Endodermal cell (in vitro differentiated cells): ENCODE results near the gene PRR3. TPM values are rescaled to one million over a fixed set of nuclear protein-coding genes. Genes with fewer than 3 reads are reported as not detected.
A peak's percentile ranks its signal among the peaks of the same experiment; 100 is the strongest.
"Not testable (repeated sequence)": the region's sequence is repeated elsewhere in the genome, so short reads cannot be mapped to it uniquely, and the experiment has no call there.

Experiments
- DNase-seq: peaks from one replicate; pipeline ENCODE4 v3.0.0-alpha.2; 2017
- H3K27ac ChIP-seq: 2 replicates; pipeline ENCODE4 v1.5.1; 2013; ENCODE audit warnings: mild to moderate bottlenecking, low read depth, low read length, moderate library complexity
- H3K27me3 ChIP-seq: 2 replicates; pipeline ENCODE4 v1.6.1; 2013; ENCODE audit warnings: mild to moderate bottlenecking, low read length, moderate library complexity; ENCODE audit not compliant: insufficient read depth, control insufficient read depth, poor library complexity, severe bottlenecking
- H3K36me3 ChIP-seq: 2 replicates; pipeline ENCODE4 v1.7.0; 2013; ENCODE audit warnings: mild to moderate bottlenecking, low read length, moderate library complexity; ENCODE audit not compliant: control insufficient read depth, insufficient read depth
- H3K4me1 ChIP-seq: one replicate; pipeline ENCODE4 v1.7.0; 2013; ENCODE audit warnings: low read length; ENCODE audit not compliant: control insufficient read depth, insufficient read depth
- H3K4me3 ChIP-seq: 2 replicates; pipeline ENCODE4 v1.5.1; 2013; ENCODE audit warnings: mild to moderate bottlenecking, low read length, moderate library complexity
- H3K9ac ChIP-seq: 2 replicates; pipeline ENCODE4 v1.6.1; 2013; ENCODE audit warnings: mild to moderate bottlenecking, low read length, moderate library complexity; ENCODE audit not compliant: poor library complexity, severe bottlenecking; ENCODE audit errors: extremely low read depth
- H3K9me3 ChIP-seq: 2 replicates; pipeline ENCODE4 v1.6.1; 2013; ENCODE audit warnings: mild to moderate bottlenecking, low read length, moderate library complexity; ENCODE audit not compliant: control insufficient read depth
- H3K27ac Mint-ChIP-seq: 2 replicates; pipeline ENCODE4 v1.8.0; 2020; ENCODE audit warnings: mixed read lengths
- H3K27me3 Mint-ChIP-seq: 2 replicates; pipeline ENCODE4 v1.8.0; 2021; ENCODE audit warnings: mild to moderate bottlenecking, mixed read lengths; ENCODE audit not compliant: insufficient read depth
- H3K36me3 Mint-ChIP-seq: 2 replicates; pipeline ENCODE4 v1.8.0; 2020; ENCODE audit warnings: low read depth, mixed read lengths
- H3K4me1 Mint-ChIP-seq: 2 replicates; pipeline ENCODE4 v1.8.0; 2020; ENCODE audit warnings: mixed read lengths
- H3K4me3 Mint-ChIP-seq: 2 replicates; pipeline ENCODE4 v1.8.0; 2020; ENCODE audit warnings: mild to moderate bottlenecking, moderate library complexity, mixed read lengths
- H3K9me3 Mint-ChIP-seq: 2 replicates; pipeline ENCODE4 v1.8.0; 2020; ENCODE audit warnings: mild to moderate bottlenecking, mixed read lengths
- CTCF ChIP-seq: fragments of 200-600 bp; sonication (generic); conservative IDR thresholded peaks from 2 replicates; pipeline ENCODE4 v1.5.0; 2021; ENCODE audit warnings: antibody characterized with exemption, mild to moderate bottlenecking
- WGBS, 2 experiments: methylation state at CpG; one replicate each; pipeline versions ENCODE4 v1.1.5 to v1.1.7; 2013; ENCODE audit warnings: missing lambda C conversion rate in 2 of 2, mixed read lengths in 1 of 2; ENCODE audit not compliant: insufficient coverage in 1 of 2, insufficient read length in 1 of 2; 5-methylcytosine and 5-hydroxymethylcytosine counted together
- total RNA-seq, 2 donors: library from RNA; stranded (reverse); fragmentation: NEBNext Ultra II Directional in 1 of 2; extraction: Animal tissue kit (Norgen Biotek cat#: 25700) in 1 of 2; gene quantifications; 2 replicates in 1 of 2; 3 replicates in 1 of 2; pipeline ENCODE4 v1.2.1, GENCODE V29; 2021

The PRR3 gene
- total RNA-seq, 2 donors from 2014 or later: 10.9 to 12.0 TPM

DNA sequence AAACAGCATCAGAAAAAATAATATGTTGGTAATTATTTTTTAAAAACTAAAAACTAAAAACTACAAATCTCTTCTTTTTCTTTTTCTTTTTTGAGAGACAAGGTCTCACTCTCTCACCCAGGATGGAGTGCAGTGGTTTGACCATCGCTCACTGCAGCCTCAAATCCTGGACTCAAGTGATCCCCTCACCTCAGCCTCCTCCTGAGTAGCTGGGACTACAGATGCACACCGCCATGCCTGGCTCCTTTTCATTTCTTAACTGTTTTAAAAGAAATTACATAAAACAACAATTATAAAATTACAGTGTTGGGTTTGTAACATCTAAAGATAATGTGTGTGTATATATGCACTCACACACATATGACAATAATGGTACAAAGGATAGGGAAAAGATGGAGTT, 43.6 kb upstream of the PRR3 start:
- TF ChIP-seq CTCF: no peak
- Histone ChIP-seq H3K4me3 (no peak overlapping the region), H3K27ac (no peak overlapping the region), H3K36me3 (no peaks in the 10 kb centered on the region), H3K27me3 (no peaks in the 10 kb centered on the region), H3K9me3 (no peaks in the 10 kb centered on the region), H3K9ac (no peak overlapping the region), H3K4me1 (no peaks in the 10 kb centered on the region)
- no peak overlapping the region for H3K4me3 Mint-ChIP-seq
- H3K4me1 Mint-ChIP-seq: peaks cover 8% of the 10 kb centered on the region
- no peak overlapping the region for H3K27ac Mint-ChIP-seq
- H3K9me3 Mint-ChIP-seq: peaks cover 3% of the 10 kb centered on the region
- peak; percentile 16 for DNase-seq
- WGBS, 2 experiments: 92% methylated on average over 2 of the region's 2 CpGs; no CpG with 5 or more reads in 1 of the 2 experiments
- no peaks in the 10 kb centered on the region for H3K27me3 Mint-ChIP-seq
- no peaks in the 10 kb centered on the region for H3K36me3 Mint-ChIP-seq

DNA sequence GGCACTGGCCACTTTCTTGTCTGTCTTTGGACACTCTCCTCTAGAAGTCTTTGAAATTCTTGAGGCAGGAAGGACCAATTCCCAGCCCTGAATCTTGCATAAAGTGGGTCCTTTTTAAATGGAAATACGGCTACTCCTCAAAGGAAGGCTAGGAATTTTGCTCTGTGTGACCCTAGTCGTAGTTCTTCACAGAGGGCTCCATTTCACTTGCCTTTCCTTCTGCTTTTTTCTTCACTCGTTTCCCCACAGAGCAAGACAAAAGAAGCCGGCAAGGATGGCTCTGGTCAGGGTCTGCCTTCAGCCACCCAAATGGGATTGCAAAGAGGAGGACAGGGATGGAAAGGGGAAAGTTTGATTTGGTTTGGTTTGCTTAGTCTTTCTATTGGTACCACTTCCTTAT, 42.0 kb upstream of the PRR3 start:
- Histone ChIP-seq H3K36me3 (no peaks in the 10 kb centered on the region), H3K9me3 (no peaks in the 10 kb centered on the region), H3K9ac (no peak overlapping the region), H3K4me3 (no peak overlapping the region), H3K27ac (no peak overlapping the region), H3K27me3 (no peaks in the 10 kb centered on the region), H3K4me1 (no peaks in the 10 kb centered on the region)
- Mint-ChIP-seq H3K4me1 (peaks cover 8% of the 10 kb centered on the region), H3K27me3 (peaks cover 6% of the 10 kb centered on the region), H3K4me3 (peak overlapping the region; percentile 68), H3K36me3 (no peaks in the 10 kb centered on the region), H3K9me3 (peaks cover 5% of the 10 kb centered on the region), H3K27ac (peak overlapping the region; percentile 87)
- TF ChIP-seq CTCF: no peak
- peak; percentile 61 for DNase-seq
- 27 to 55% methylated on average over 2 to 4 of the region's 4 CpGs for WGBS, 2 experiments

DNA sequence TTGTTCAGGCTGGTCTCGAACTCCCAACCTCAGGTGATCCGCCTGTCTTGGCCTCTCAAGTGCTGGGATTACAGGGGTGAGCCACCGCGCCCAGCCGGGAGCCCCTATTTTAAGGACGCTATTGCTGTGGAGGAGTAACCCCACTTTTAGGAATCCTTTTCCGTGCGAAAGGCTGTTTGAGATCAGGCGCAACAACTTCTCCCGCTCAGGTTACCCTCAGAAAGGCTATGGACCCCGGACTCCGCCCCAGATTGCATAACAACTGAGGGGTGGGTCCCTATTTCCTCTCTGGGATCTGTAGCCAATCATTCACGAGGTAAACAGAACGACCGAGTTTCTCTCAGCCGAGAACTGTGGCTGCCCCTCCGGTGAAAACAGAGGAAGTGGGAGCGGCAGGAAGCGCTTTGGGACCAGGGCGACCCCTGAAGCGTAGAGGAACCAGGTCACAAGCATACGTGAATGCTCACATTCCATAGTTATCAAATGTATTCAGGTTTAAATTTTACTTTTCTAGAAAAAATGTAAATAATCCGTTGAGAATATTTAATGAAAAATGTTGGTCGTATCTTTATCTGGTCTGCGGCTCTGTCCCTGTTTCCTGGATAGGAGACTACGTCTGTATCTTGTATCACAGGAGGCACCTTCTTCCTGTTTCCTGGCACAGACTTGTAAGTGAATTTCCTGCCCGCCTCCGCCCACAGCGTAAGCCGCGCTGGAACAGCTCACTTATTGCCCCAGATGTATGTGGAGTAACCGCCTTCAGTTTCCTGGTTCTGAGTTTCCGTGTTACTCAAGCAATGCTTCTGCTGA, 40.9 kb upstream of the PRR3 start:
- no peak for TF ChIP-seq CTCF
- Histone ChIP-seq H3K4me1 (no peaks in the 10 kb centered on the region), H3K9me3 (no peaks in the 10 kb centered on the region), H3K27ac (no peak overlapping the region), H3K36me3 (no peaks in the 10 kb centered on the region), H3K9ac (no peak overlapping the region), H3K27me3 (no peaks in the 10 kb centered on the region), H3K4me3 (peak overlapping the region; percentile 77)
- H3K9me3 Mint-ChIP-seq: peaks cover 5% of the 10 kb centered on the region
- peak overlapping the region; percentile 68 for H3K4me3 Mint-ChIP-seq
- peak; percentile 94 for DNase-seq
- H3K27ac Mint-ChIP-seq: peak overlapping the region; percentile 91
- peaks cover 10% of the 10 kb centered on the region for H3K27me3 Mint-ChIP-seq
- 24 to 31% methylated on average over 22 to 33 of the region's 33 CpGs for WGBS, 2 experiments
- no peaks in the 10 kb centered on the region for H3K36me3 Mint-ChIP-seq
- H3K4me1 Mint-ChIP-seq: peaks cover 8% of the 10 kb centered on the region

DNA sequence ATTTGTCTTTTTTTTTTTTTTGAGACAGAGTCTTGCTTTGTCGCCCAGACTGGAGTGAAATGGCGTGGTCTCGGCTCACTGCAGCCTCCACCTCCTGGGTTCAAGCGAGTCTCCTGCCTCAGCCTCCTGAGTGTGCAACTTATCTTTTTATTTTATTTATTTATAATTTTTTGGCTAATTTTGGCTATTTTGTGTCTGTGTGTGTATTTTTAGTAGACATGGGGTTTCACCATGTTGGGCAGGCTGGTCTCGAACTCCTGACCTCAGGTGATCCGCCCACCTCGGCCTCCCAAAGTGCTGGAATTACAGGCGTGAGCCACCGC, 40.4 kb upstream of the PRR3 start:
- H3K9me3 ChIP-seq, H3K36me3 Mint-ChIP-seq, H3K36me3 ChIP-seq, H3K4me1 ChIP-seq, DNase-seq, H3K9ac ChIP-seq, H3K9me3 Mint-ChIP-seq, H3K27ac ChIP-seq, H3K27me3 ChIP-seq, H3K4me1 Mint-ChIP-seq: not testable (repeated sequence)
- H3K4me3 ChIP-seq: peak overlapping the region; percentile 77
- Mint-ChIP-seq H3K27me3 (peaks cover 14% of the 10 kb centered on the region), H3K4me3 (peak overlapping the region; percentile 68), H3K27ac (peak overlapping the region; percentile 91)
- 82% methylated on average over 8 of the region's 9 CpGs; no CpG with 5 or more reads in 1 of the 2 experiments for WGBS, 2 experiments

GRCh38 chr6:30517767-30518504, 39.2 kb upstream of the PRR3 start:
- not testable (repeated sequence) for H3K9ac ChIP-seq, H3K36me3 ChIP-seq, H3K9me3 Mint-ChIP-seq, H3K27ac ChIP-seq, H3K4me3 Mint-ChIP-seq, H3K4me1 Mint-ChIP-seq, H3K4me3 ChIP-seq, H3K36me3 Mint-ChIP-seq, H3K27me3 ChIP-seq, H3K9me3 ChIP-seq, H3K4me1 ChIP-seq, H3K27ac Mint-ChIP-seq
- peak; percentile 42 for DNase-seq
- H3K27me3 Mint-ChIP-seq: peaks cover 26% of the 10 kb centered on the region
- 90 to 99% methylated on average over 9 to 21 of the region's 21 CpGs for WGBS, 2 experiments
